Tibial nerve (tissue), 4 donors: Measurements from ENCODE around the gene MIGA1. TPM values are rescaled to one million over a fixed set of nuclear protein-coding genes. Genes with fewer than 3 reads are reported as not detected.

ENCODE experiments used
- DNase-seq, 2 donors: peaks; one replicate each; pipeline ENCODE4 v3.0.0-alpha.2; 2019; ENCODE audit warnings: low spot score in 2 of 2
- H3K27ac ChIP-seq, 4 donors: fragments of 200-600 bp; sonication (generic) in 3 of 4; one replicate each; pipeline ENCODE4 v1.5.1; 2017 to 2019; ENCODE audit warnings: mild to moderate bottlenecking in 1 of 4
- H3K27me3 ChIP-seq, 2 donors: fragments of 200-600 bp; sonication (generic) in 1 of 2; one replicate each; pipeline versions ENCODE4 v1.5.1 to v1.6.0; 2017 to 2019
- H3K36me3 ChIP-seq, 3 donors: fragments of 200-600 bp; sonication (generic); one replicate each; pipeline ENCODE4 v1.5.1; 2018 to 2019
- H3K4me1 ChIP-seq, 4 donors: fragments of 200-600 bp; sonication (generic) in 3 of 4; one replicate each; pipeline ENCODE4 v1.5.1; 2017 to 2019
- H3K4me3 ChIP-seq, 4 donors: fragments of 200-600 bp; sonication (generic) in 3 of 4; one replicate each; pipeline ENCODE4 v1.5.1; 2017 to 2019; ENCODE audit warnings: mild to moderate bottlenecking in 1 of 4, moderate library complexity in 1 of 4
- H3K9me3 ChIP-seq, 4 donors: fragments of 200-600 bp; sonication (generic) in 3 of 4; one replicate each; pipeline ENCODE4 v1.5.1; 2017 to 2019
- CTCF ChIP-seq, 5 experiments: fragments of 200-600 bp in 3 of 5; fragments of 450-650 bp in 2 of 5; sonication (generic) in 3 of 5; IDR thresholded peaks; one replicate each; pipeline ENCODE4 v1.5.1; 2016 to 2019; ENCODE audit warnings: antibody characterized with exemption in 5 of 5, mild to moderate bottlenecking in 3 of 5, moderate library complexity in 2 of 5
- EP300 ChIP-seq, 2 donors: sonication (generic); formaldehyde crosslinking; IDR thresholded peaks; one replicate each; pipeline ENCODE4 v1.6.1; 2017; ENCODE audit warnings: antibody characterized with exemption in 2 of 2, mild to moderate bottlenecking in 1 of 2
- POLR2A ChIP-seq, 2 donors: fragments of 450-650 bp; IDR thresholded peaks; one replicate each; pipeline ENCODE4 v1.6.1; 2017; ENCODE audit warnings: antibody characterized with exemption in 2 of 2, mild to moderate bottlenecking in 2 of 2, moderate library complexity in 2 of 2
- WGBS, 2 donors: methylation state at CpG; one replicate each; pipeline ENCODE4 v1.1.5; 2018; 5-methylcytosine and 5-hydroxymethylcytosine counted together
- total RNA-seq, 4 donors: library from RNA; depleted of rRNA; stranded (reverse); fragments of >200 nt; gene quantifications; one replicate each; pipeline ENCODE4 v1.1.0, GENCODE V29; 2016

MIGA1 gene
- total RNA-seq, 4 donors from 2014 or later = 14.7 to 27.8 (median 21.2) TPM

GRCh38 chr1:77859248-77859647, 79.8 kb downstream of the MIGA1 start:
- Histone ChIP-seq H3K9me3 (peaks cover 0 to 29% (median 0%) of the 10 kb centered on the region in 4 donors), H3K4me3 (no peak overlapping the region), H3K36me3 (peaks cover 2 to 43% (median 2%) of the 10 kb centered on the region in 3 donors), H3K27ac (no peak overlapping the region), H3K27me3 (no peaks in the 10 kb centered on the region), H3K4me1 (peaks cover 0 to 4% (median 0%) of the 10 kb centered on the region in 4 donors)
- no peak for TF ChIP-seq CTCF (IDR thresholded peaks at IDR 0.05)
- no peak for TF ChIP-seq POLR2A (IDR thresholded peaks at IDR 0.05)
- no peak for TF ChIP-seq EP300 (IDR thresholded peaks at IDR 0.05)
- 75% methylated on average over 2 of the region's 2 CpGs for WGBS, 2 donors
- no peak for DNase-seq

- no peaks in the 10 kb centered on the region for H3K27me3 ChIP-seq
- 71 to 81% methylated on average over 4 of the region's 4 CpGs for WGBS, 2 donors
- H3K4me3 ChIP-seq = no peak overlapping the region
- no peaks in the 10 kb centered on the region for H3K9me3 ChIP-seq
- no peak overlapping the region for H3K27ac ChIP-seq
- no peak for DNase-seq
- peaks cover 0 to 51% (median 4%) of the 10 kb centered on the region in 3 donors for H3K36me3 ChIP-seq
- H3K4me1 ChIP-seq = no peaks in the 10 kb centered on the region
- no peak for TF ChIP-seq CTCF (IDR thresholded peaks at IDR 0.05)
- TF ChIP-seq POLR2A (IDR thresholded peaks at IDR 0.05) = no peak
- TF ChIP-seq EP300 (IDR thresholded peaks at IDR 0.05) = no peak
These were observed 86.8 kb downstream of the MIGA1 start for GRCh38 chr1:77866296-77866695.

- WGBS, 2 donors = 70 to 72% methylated on average over 1 of the region's 1 CpG
- no peaks in the 10 kb centered on the region for H3K9me3 ChIP-seq
- H3K27ac ChIP-seq = no peak overlapping the region
- DNase-seq = no peak
- TF ChIP-seq CTCF (IDR thresholded peaks at IDR 0.05) = no peak
- no peak for TF ChIP-seq EP300 (IDR thresholded peaks at IDR 0.05)
- no peak for TF ChIP-seq POLR2A (IDR thresholded peaks at IDR 0.05)
- H3K4me1 ChIP-seq = no peaks in the 10 kb centered on the region
- H3K36me3 ChIP-seq = peaks cover 0 to 37% (median 0%) of the 10 kb centered on the region in 3 donors
- H3K4me3 ChIP-seq = no peak overlapping the region
- H3K27me3 ChIP-seq = no peaks in the 10 kb centered on the region
These were observed 93.2 kb downstream of the MIGA1 start for GRCh38 chr1:77872645-77873044.

GRCh38 chr1:77873461-77873860, 94.0 kb downstream of the MIGA1 start:
- Histone ChIP-seq H3K27me3 (no peaks in the 10 kb centered on the region), H3K4me1 (no peaks in the 10 kb centered on the region), H3K36me3 (peaks cover 0 to 29% (median 0%) of the 10 kb centered on the region in 3 donors), H3K27ac (no peak overlapping the region), H3K9me3 (no peaks in the 10 kb centered on the region), H3K4me3 (no peak overlapping the region)
- WGBS, 2 donors = 38 to 97% methylated on average over 1 of the region's 1 CpG
- TF ChIP-seq CTCF (IDR thresholded peaks at IDR 0.05) (no peak), EP300 (IDR thresholded peaks at IDR 0.05) (no peak), POLR2A (IDR thresholded peaks at IDR 0.05) (no peak)
- DNase-seq = no peak

GRCh38 chr1:77874804-77875445, 95.5 kb downstream of the MIGA1 start:
- no peak overlapping the region for H3K4me3 ChIP-seq
- TF ChIP-seq EP300 (IDR thresholded peaks at IDR 0.05) = no peak
- no peak for TF ChIP-seq POLR2A (IDR thresholded peaks at IDR 0.05)
- no peak for TF ChIP-seq CTCF (IDR thresholded peaks at IDR 0.05)
- peaks cover 0 to 28% (median 0%) of the 10 kb centered on the region in 3 donors for H3K36me3 ChIP-seq
- DNase-seq = no peak
- no peaks in the 10 kb centered on the region for H3K4me1 ChIP-seq
- H3K27ac ChIP-seq = no peak overlapping the region
- 90 to 94% methylated on average over 4 of the region's 4 CpGs for WGBS, 2 donors
- no peaks in the 10 kb centered on the region for H3K27me3 ChIP-seq
- no peaks in the 10 kb centered on the region for H3K9me3 ChIP-seq
